Chondrocyte (in vitro differentiated cells): ENCODE data around the gene AKAP13. TPM values are rescaled to one million over a fixed set of nuclear protein-coding genes. Genes with fewer than 3 reads are reported as not detected.

Experiments
- DNase-seq: peaks from one replicate; pipeline ENCODE4 v3.0.0; 2021; ENCODE audit warnings: mixed read lengths, low spot score
- H3K27ac Mint-ChIP-seq: one replicate; pipeline ENCODE4 v1.8.0; 2021; ENCODE audit warnings: mild to moderate bottlenecking, moderate library complexity, mixed read lengths; ENCODE audit not compliant: unreplicated experiment
- H3K27me3 Mint-ChIP-seq: 2 replicates; pipeline ENCODE4 v1.8.0; 2021; ENCODE audit warnings: low read depth, mixed read lengths
- H3K36me3 Mint-ChIP-seq: 2 replicates; pipeline ENCODE4 v1.8.0; 2021; ENCODE audit warnings: low read depth, mixed read lengths
- H3K4me1 Mint-ChIP-seq: 2 replicates; pipeline ENCODE4 v1.8.0; 2021; ENCODE audit warnings: low read depth, mild to moderate bottlenecking, mixed read lengths
- H3K4me3 Mint-ChIP-seq: one replicate; pipeline ENCODE4 v1.8.0; 2021; ENCODE audit warnings: mild to moderate bottlenecking, moderate library complexity, mixed read lengths; ENCODE audit not compliant: unreplicated experiment
- H3K9me3 Mint-ChIP-seq: 2 replicates; pipeline ENCODE4 v1.8.0; 2021; ENCODE audit warnings: low read depth, mixed read lengths
- total RNA-seq: library from RNA; stranded (reverse); gene quantifications from 3 replicates; pipeline ENCODE4 v1.2.1, GENCODE V29; 2021
- TF ChIP-seq, protein P1 (sequence below): fragments of 200-600 bp; sonication (generic); IDR thresholded peaks from 2 replicates; pipeline ENCODE4 v1.5.0; 2021; ENCODE audit warnings: antibody characterized with exemption, mild to moderate bottlenecking, moderate library complexity

AKAP13 gene
- total RNA-seq, 1 donor from 2014 or later = 80.6 TPM

DNA sequence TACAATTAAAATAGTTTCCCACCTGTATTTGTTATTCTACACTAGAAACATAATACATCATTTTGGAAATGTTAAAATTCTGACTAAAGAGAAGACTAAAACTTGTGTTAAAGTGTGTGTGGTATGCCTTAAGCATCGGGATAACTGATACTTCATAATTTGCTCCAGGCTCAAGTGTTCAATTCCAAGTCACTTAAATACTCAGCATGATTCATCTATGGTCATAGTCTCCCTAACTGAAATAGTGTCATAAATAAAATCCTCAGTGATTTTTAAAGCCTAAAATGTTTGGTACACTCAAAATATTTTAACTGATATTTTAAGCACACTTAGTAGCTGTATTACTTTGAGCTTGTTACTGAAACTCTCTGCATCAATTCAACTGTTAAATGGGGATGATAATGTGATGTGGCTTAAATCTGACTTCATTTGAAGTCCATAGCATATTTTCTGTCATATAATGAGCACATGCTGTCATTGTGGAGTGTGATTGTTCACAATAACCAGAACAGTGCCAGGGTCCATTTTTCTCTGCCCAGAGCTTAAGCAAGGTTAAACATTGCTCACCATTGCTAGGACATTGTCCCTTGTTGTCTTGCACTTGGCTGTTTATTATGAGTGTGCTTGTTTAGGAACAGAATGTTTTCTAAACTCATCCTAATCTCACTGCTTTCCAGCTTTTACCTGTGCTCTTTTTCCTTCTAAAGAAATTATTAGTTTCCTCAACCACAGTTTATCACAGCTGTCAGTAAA, 292.1 kb downstream of the AKAP13 start:
- Mint-ChIP-seq H3K27ac (peak overlapping the region; percentile 100), H3K9me3 (no peaks in the 10 kb centered on the region), H3K4me3 (no peak overlapping the region), H3K4me1 (peaks cover 41% of the 10 kb centered on the region), H3K36me3 (peaks cover 36% of the 10 kb centered on the region), H3K27me3 (no peaks in the 10 kb centered on the region)
- TF ChIP-seq, protein P1, sequence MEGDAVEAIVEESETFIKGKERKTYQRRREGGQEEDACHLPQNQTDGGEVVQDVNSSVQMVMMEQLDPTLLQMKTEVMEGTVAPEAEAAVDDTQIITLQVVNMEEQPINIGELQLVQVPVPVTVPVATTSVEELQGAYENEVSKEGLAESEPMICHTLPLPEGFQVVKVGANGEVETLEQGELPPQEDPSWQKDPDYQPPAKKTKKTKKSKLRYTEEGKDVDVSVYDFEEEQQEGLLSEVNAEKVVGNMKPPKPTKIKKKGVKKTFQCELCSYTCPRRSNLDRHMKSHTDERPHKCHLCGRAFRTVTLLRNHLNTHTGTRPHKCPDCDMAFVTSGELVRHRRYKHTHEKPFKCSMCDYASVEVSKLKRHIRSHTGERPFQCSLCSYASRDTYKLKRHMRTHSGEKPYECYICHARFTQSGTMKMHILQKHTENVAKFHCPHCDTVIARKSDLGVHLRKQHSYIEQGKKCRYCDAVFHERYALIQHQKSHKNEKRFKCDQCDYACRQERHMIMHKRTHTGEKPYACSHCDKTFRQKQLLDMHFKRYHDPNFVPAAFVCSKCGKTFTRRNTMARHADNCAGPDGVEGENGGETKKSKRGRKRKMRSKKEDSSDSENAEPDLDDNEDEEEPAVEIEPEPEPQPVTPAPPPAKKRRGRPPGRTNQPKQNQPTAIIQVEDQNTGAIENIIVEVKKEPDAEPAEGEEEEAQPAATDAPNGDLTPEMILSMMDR = no peak
- DNase-seq = no peak

DNA sequence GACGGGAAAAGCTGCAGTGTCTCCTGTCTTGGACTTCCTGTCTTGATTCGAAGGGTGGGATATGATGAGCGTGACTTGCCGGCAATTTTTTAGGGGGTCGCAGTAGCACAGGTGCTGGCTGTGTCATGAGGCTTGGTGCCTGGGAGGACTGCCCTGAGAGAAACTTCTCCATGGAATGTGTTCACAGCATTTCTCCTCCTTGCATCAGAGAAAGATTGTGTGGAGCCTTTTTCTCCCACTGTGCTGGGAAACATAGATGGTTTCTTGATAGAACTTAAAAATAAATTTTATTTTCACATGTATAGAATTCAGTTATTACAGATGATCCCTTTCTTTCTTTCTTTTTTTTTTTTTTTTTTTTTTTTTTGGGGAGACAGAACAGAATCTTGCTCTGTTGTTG, 292.9 kb downstream of the AKAP13 start:
- H3K27ac Mint-ChIP-seq = peak overlapping the region; percentile 100
- peaks cover 34% of the 10 kb centered on the region for H3K36me3 Mint-ChIP-seq
- no peaks in the 10 kb centered on the region for H3K9me3 Mint-ChIP-seq
- no peak for DNase-seq
- TF ChIP-seq, protein P1 = no peak
- H3K4me1 Mint-ChIP-seq = peaks cover 33% of the 10 kb centered on the region
- no peaks in the 10 kb centered on the region for H3K27me3 Mint-ChIP-seq
- H3K4me3 Mint-ChIP-seq = no peak overlapping the region

DNA sequence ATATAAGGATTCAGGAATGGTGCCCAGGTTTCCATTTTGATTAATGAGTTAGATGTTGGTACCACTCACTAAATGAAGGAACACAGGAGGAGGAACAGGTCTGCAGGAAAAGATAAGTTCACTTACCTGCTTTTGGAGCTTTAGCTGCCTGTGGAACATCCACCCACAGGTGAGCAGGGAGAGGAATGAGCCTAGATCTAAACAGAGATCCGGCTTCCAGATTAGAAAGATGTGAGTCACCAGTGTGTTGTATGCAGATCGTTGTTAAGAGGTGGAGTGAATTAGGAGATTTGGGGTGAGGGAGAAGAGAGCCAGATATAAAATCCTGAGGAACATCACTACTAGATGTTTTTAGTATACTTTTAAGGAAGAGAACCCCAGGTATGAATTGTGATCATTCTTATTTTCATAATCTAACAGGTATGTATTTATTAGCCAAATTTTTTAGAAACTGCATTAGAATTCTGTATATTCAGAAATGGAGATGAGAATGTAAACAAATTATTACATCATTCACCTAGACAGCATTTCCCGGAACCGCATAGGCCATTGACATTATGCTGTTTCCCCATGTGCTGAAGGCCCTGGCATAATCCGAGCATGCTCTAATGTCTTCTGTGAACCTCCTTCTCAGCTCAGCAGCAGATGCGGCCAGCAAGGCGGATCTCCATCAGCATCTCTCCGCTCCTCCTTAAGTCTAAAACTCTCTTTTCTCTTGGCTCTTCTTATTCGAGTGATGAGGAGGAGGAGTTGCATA, 296.1 kb downstream of the AKAP13 start:
- Mint-ChIP-seq H3K4me1 (peaks cover 23% of the 10 kb centered on the region), H3K27me3 (no peaks in the 10 kb centered on the region), H3K9me3 (no peaks in the 10 kb centered on the region), H3K36me3 (peaks cover 23% of the 10 kb centered on the region), H3K27ac (peak overlapping the region; percentile 59), H3K4me3 (no peak overlapping the region)
- TF ChIP-seq, protein P1 = no peak
- no peak for DNase-seq

DNA sequence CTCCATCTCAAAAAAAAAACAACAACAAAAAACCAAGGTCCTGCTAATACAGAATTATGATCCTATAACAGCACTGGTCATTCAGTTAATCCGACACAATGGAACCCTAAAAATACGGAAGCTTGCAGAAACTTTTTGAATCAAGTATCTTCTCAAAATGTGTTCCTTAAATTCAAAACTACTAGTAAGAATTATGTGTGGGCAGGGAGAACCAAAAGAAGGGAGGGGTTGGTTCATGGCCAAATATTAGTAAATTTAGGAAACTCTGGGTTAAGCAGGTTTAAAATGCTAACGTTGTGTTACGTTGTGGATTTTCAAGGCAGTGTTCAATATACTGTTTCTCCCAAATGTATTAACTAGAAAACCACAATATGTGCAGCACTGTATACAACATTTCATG, 298.8 kb downstream of the AKAP13 start:
- Mint-ChIP-seq H3K4me1 (peaks cover 5% of the 10 kb centered on the region), H3K27me3 (no peaks in the 10 kb centered on the region), H3K27ac (no peak overlapping the region), H3K9me3 (no peaks in the 10 kb centered on the region), H3K36me3 (peaks cover 24% of the 10 kb centered on the region), H3K4me3 (no peak overlapping the region)
- TF ChIP-seq, protein P1 = no peak
- DNase-seq = no peak

DNA sequence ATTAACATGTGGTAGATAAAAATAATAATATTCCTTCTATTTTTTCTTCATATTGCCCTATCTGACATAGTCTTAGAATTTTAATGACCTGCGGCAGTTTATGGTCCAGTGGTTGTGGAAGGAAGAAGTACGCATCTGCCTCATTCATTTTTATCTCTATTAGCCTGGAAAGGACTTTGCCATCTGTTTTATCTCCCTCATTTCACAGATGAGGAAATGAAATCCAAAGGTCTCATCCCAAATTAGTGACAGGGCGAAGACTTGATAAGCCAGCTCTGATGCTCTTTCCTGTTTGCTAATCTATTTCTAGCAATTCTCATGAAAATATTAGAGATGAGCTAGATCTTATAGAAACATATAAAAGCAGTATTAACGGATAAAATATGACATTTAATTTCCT, 301.0 kb downstream of the AKAP13 start:
- no peaks in the 10 kb centered on the region for H3K9me3 Mint-ChIP-seq
- H3K4me1 Mint-ChIP-seq = no peaks in the 10 kb centered on the region
- TF ChIP-seq, protein P1 = no peak
- no peak overlapping the region for H3K4me3 Mint-ChIP-seq
- DNase-seq = no peak
- peak overlapping the region; percentile 17 for H3K27ac Mint-ChIP-seq
- no peaks in the 10 kb centered on the region for H3K27me3 Mint-ChIP-seq
- H3K36me3 Mint-ChIP-seq = peaks cover 22% of the 10 kb centered on the region
